Mesenchymal stem cell (in vitro differentiated cells and primary cell): ENCODE measurements around the gene CDK11B.
A peak's percentile ranks its signal among the peaks of the same experiment; 100 is the strongest.

Experiments used
- DNase-seq: peaks from one replicate; pipeline ENCODE4 v3.0.0-alpha.2; 2013
- H2AFZ ChIP-seq: one replicate; pipeline ENCODE4 v1.6.1; 2013; ENCODE audit warnings: low read depth, mild to moderate bottlenecking, control low read depth, inconsistent platforms, low read length, moderate library complexity
- H2AK5ac ChIP-seq: 2 replicates; pipeline ENCODE4 v1.6.1; 2013; ENCODE audit warnings: low read length, moderate library complexity, mild to moderate bottlenecking, inconsistent platforms; ENCODE audit not compliant: severe bottlenecking
- H2BK120ac ChIP-seq: one replicate; pipeline ENCODE4 v1.6.1; 2013; ENCODE audit warnings: low read depth, mild to moderate bottlenecking, inconsistent platforms, low read length, moderate library complexity
- H2BK12ac ChIP-seq, 2 experiments: one replicate each; pipeline ENCODE4 v1.6.1; 2013; ENCODE audit warnings: inconsistent platforms in 2 of 2, low read length in 2 of 2, mild to moderate bottlenecking in 2 of 2, moderate library complexity in 2 of 2, control low read depth in 1 of 2
- H2BK15ac ChIP-seq: one replicate; pipeline ENCODE4 v1.6.1; 2013; ENCODE audit warnings: mild to moderate bottlenecking, low read depth, inconsistent platforms; ENCODE audit not compliant: poor library complexity, severe bottlenecking
- H2BK5ac ChIP-seq: 2 replicates; pipeline ENCODE4 v1.6.1; 2013; ENCODE audit warnings: low read depth, mild to moderate bottlenecking, low read length, control low read depth, inconsistent platforms; ENCODE audit not compliant: poor library complexity, severe bottlenecking
- H3K14ac ChIP-seq, 2 experiments: one replicate each; pipeline ENCODE4 v1.6.1; 2013; ENCODE audit warnings: inconsistent platforms in 2 of 2, low read length in 2 of 2, control low read depth in 1 of 2, mild to moderate bottlenecking in 1 of 2, moderate library complexity in 1 of 2
- H3K18ac ChIP-seq, 2 experiments: one replicate each; pipeline ENCODE4 v1.6.1; 2013; ENCODE audit warnings: inconsistent platforms in 2 of 2, low read length in 2 of 2, control low read depth in 1 of 2, low read depth in 1 of 2, mild to moderate bottlenecking in 1 of 2
- H3K23ac ChIP-seq, 2 experiments: one replicate each; pipeline ENCODE4 v1.6.1; 2013; ENCODE audit warnings: inconsistent platforms in 2 of 2, low read length in 2 of 2, mild to moderate bottlenecking in 2 of 2, moderate library complexity in 2 of 2, control low read depth in 1 of 2
- H3K27ac ChIP-seq: 2 replicates; pipeline ENCODE4 v1.5.1; 2013; ENCODE audit warnings: mild to moderate bottlenecking, moderate library complexity, low read length, control low read depth, inconsistent platforms; ENCODE audit not compliant: poor library complexity, severe bottlenecking
- H3K27me3 ChIP-seq, 2 experiments: 2 replicates each; pipeline versions ENCODE4 v1.6.1 to v1.7.0; 2013; ENCODE audit warnings: low read length in 2 of 2, mild to moderate bottlenecking in 2 of 2, moderate library complexity in 2 of 2, control low read depth in 1 of 2, inconsistent platforms in 1 of 2; ENCODE audit not compliant: control insufficient read depth in 1 of 2, insufficient read depth in 1 of 2
- H3K36me3 ChIP-seq, 2 experiments: 2 replicates each; pipeline versions ENCODE4 v1.6.1 to v1.7.0; 2013; ENCODE audit warnings: low read length in 2 of 2, control low read depth in 1 of 2, inconsistent platforms in 1 of 2, low read depth in 1 of 2, mild to moderate bottlenecking in 1 of 2; ENCODE audit not compliant: insufficient read depth in 2 of 2, control insufficient read depth in 1 of 2
- H3K4ac ChIP-seq, 2 experiments: one replicate each; pipeline ENCODE4 v1.6.1; 2013; ENCODE audit warnings: inconsistent platforms in 2 of 2, low read length in 2 of 2, mild to moderate bottlenecking in 2 of 2, moderate library complexity in 2 of 2, control low read depth in 1 of 2, low read depth in 1 of 2
- H3K4me1 ChIP-seq: 2 replicates; pipeline ENCODE4 v1.6.1; 2013; ENCODE audit warnings: low read depth, low read length, control low read depth; ENCODE audit not compliant: control insufficient read depth, insufficient read depth
- H3K4me2 ChIP-seq: 2 replicates; pipeline ENCODE4 v1.6.1; 2013; ENCODE audit warnings: low read length, mild to moderate bottlenecking, inconsistent platforms; ENCODE audit not compliant: poor library complexity, severe bottlenecking
- H3K4me3 ChIP-seq, 2 experiments: 2 replicates each; pipeline versions ENCODE4 v1.5.1 to v1.7.0; 2013; ENCODE audit warnings: low read length in 2 of 2, mild to moderate bottlenecking in 2 of 2, control low read depth in 1 of 2, low read depth in 1 of 2; ENCODE audit not compliant: insufficient read depth in 1 of 2
- H3K79me1 ChIP-seq: replicated peaks from 2 replicates; pipeline ENCODE4 v1.6.1; 2013; ENCODE audit warnings: mild to moderate bottlenecking, control low read depth, low read length, inconsistent platforms; ENCODE audit not compliant: poor library complexity, severe bottlenecking
- H3K9ac ChIP-seq: 2 replicates; pipeline ENCODE4 v1.7.0; 2013; ENCODE audit warnings: mild to moderate bottlenecking, low read length, moderate library complexity
- H3K9me3 ChIP-seq: 2 replicates; pipeline ENCODE4 v1.7.0; 2013; ENCODE audit warnings: mild to moderate bottlenecking, low read length; ENCODE audit not compliant: control insufficient read depth
- H4K8ac ChIP-seq: one replicate; pipeline ENCODE4 v1.6.1; 2013; ENCODE audit warnings: inconsistent platforms, mild to moderate bottlenecking, low read length, moderate library complexity
- H4K91ac ChIP-seq: one replicate; pipeline ENCODE4 v1.6.1; 2013; ENCODE audit warnings: mild to moderate bottlenecking, low read length, inconsistent platforms
- WGBS: methylation state at CpG from one replicate; pipeline ENCODE4 v1.1.7; 2013; ENCODE audit warnings: mixed read lengths; 5-methylcytosine and 5-hydroxymethylcytosine counted together

CDK11B gene

DNA sequence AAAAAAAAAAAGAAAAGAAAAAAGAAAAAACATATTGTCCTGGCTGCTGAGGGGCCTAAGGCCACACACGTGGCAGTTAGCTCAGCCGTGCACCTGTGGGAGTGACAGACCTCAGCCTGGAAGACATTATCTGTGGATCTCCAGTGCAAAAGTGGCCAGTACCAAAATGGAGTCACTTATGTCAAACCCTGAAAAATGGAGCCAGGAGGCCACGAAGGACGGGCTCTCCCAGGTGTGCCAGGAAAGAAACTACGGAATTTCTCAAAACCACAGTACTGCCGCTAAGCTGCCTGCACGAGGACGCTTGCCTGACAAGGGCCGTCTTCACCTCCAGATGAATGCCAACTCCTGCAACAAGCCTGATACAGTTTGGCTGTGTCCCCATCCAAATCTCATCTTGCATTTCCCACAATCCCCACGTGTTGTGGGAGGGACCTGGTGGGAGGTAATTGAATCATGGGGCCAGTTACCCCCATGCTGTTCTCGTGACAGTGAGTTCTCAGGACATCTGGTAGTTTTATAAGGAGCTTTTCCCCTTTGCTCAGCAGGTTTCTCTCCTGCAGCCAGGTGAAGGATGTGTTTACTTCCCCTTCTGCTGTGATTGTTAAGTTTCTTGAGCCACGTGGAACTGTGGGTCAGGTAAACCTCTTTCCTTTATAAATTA is 48.9 kb downstream of the CDK11B start:
- Histone ChIP-seq H4K91ac (peak overlapping the region; percentile 39), H3K14ac (no peak overlapping the region), H2BK15ac (no peak overlapping the region), H3K18ac (no peak overlapping the region), H3K27ac (no peak overlapping the region), H3K4me1 (peaks cover 16% of the 10 kb centered on the region), H4K8ac (no peak overlapping the region), H3K36me3 (peaks cover 0 to 2% of the 10 kb centered on the region in 2 experiments), H3K27me3 (peaks cover 0 to 2% of the 10 kb centered on the region in 2 experiments), H3K9me3 (no peaks in the 10 kb centered on the region), H3K79me1 (peaks cover 17% of the 10 kb centered on the region), H2BK5ac (no peak overlapping the region), H3K23ac (no peak overlapping the region), H3K4me2 (no peak overlapping the region), H2AFZ (no peak overlapping the region), H2BK12ac (no peak overlapping the region), H3K4me3 (no peak overlapping the region), H2BK120ac (no peak overlapping the region), H3K9ac (no peak overlapping the region), H2AK5ac (no peak overlapping the region), H3K4ac (no peak overlapping the region)
- 72% methylated on average over 11 of the region's 12 CpGs for WGBS
- DNase-seq, result no peak

DNA sequence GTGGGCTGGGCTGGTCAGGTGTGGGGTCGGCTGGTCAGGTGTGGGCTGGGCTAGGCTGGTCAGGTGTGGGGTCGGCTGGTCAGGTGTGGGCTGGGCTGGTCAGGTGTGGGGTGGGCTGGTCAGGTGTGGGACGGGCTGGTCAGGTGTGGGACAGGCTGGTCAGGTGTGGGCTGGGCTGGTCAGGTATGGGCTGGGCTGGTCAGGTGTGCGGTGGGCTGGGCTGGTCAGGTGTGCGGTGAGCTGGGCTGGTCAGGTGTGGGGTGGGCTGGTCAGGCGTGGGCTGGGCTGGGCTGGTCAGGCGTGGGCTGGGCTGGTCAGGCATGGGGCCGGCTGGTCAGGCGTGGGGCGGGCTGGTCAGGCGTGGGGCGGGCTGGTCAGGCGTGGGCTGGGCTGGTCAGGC is 52.6 kb downstream of the CDK11B start:
- Histone ChIP-seq H3K79me1 (peaks cover 6% of the 10 kb centered on the region), H3K9ac (no peak overlapping the region), H4K8ac (no peak overlapping the region), H3K4ac (no peak overlapping the region), H2BK120ac (no peak overlapping the region), H3K4me2 (no peak overlapping the region), H2BK15ac (no peak overlapping the region), H2AFZ (no peak overlapping the region), H3K14ac (no peak overlapping the region), H3K9me3 (no peaks in the 10 kb centered on the region), H4K91ac (no peak overlapping the region), H2BK5ac (no peak overlapping the region), H3K18ac (no peak overlapping the region), H3K23ac (no peak overlapping the region), H3K27me3 (peaks cover 27 to 29% of the 10 kb centered on the region in 2 experiments), H3K4me3 (no peak overlapping the region), H3K27ac (no peak overlapping the region), H3K4me1 (peaks cover 8% of the 10 kb centered on the region), H2AK5ac (no peak overlapping the region), H3K36me3 (peaks cover 0 to 2% of the 10 kb centered on the region in 2 experiments), H2BK12ac (no peak overlapping the region)
- 85% methylated on average over 8 of the region's 13 CpGs for WGBS
- DNase-seq, result no peak

DNA sequence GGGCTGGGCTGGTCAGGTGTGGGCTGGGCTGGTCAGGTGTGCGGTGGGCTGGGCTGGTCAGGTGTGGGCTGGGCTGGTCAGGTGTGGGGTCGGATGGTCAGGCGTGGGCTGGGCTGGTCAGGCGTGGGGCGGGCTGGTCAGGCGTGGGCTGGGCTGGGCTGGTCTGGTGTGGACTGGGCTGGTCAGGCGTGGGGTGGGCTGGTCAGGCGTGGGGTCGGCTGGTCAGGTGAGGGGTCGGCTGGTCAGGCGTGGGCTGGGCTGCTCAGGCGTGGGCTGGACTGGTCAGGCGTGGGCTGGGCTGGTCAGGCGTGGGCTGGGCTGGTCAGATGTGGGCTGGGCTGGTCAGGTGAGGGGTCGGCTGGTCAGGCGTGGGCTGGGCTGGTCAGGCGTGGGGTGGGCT is 53.1 kb downstream of the CDK11B start:
- no peak for DNase-seq
- Histone ChIP-seq H2BK15ac (no peak overlapping the region), H2AK5ac (no peak overlapping the region), H3K23ac (no peak overlapping the region), H4K8ac (no peak overlapping the region), H3K4me2 (no peak overlapping the region), H3K9me3 (no peaks in the 10 kb centered on the region), H3K79me1 (peaks cover 4% of the 10 kb centered on the region), H3K9ac (no peak overlapping the region), H3K4me3 (peak overlapping the region in 1 of 2 experiments; percentile 15), H3K27ac (no peak overlapping the region), H3K14ac (no peak overlapping the region), H2BK5ac (no peak overlapping the region), H3K27me3 (peaks cover 32 to 34% of the 10 kb centered on the region in 2 experiments), H2AFZ (no peak overlapping the region), H2BK120ac (no peak overlapping the region), H4K91ac (peak overlapping the region; percentile 39), H3K36me3 (peaks cover 0 to 2% of the 10 kb centered on the region in 2 experiments), H3K18ac (no peak overlapping the region), H2BK12ac (no peak overlapping the region), H3K4me1 (peaks cover 10% of the 10 kb centered on the region), H3K4ac (no peak overlapping the region)
- WGBS, result 95% methylated on average over 17 of the region's 17 CpGs

DNA sequence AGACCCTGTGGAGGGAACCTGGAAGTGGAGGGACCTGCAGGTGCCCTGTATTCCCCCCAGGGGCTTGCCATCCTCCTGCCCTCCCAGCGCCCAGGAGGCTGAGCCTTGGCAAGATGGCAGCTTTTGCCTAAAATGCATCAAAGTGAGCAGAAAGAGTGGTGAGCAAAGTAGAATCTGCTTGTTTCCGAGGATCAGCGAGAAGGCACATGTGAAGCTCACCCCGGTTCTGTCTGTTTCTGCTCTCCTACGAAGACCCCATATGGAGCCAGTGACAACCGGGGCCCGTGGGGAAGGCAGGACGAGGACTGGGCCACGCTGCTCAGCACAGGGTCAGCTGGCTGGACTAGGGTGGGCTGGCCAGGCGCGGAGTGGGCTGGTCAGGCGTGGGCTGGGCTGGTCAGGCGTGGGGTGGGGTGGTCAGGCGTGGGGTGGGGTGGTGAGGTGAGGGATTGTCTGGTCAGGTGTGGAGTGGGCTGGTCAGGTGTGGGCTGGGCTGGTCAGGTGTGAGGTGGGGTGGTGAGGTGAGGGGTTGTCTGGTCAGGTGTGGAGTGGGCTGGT is 53.7 kb downstream of the CDK11B start:
- Histone ChIP-seq H3K79me1 (peaks cover 2% of the 10 kb centered on the region), H3K4me1 (peaks cover 15% of the 10 kb centered on the region), H3K36me3 (peaks cover 0 to 2% of the 10 kb centered on the region in 2 experiments), H3K23ac (no peak overlapping the region), H3K9me3 (no peaks in the 10 kb centered on the region), H4K8ac (no peak overlapping the region), H3K9ac (no peak overlapping the region), H3K4ac (no peak overlapping the region), H3K14ac (no peak overlapping the region), H2BK15ac (no peak overlapping the region), H3K27ac (no peak overlapping the region), H2BK120ac (no peak overlapping the region), H3K4me3 (no peak overlapping the region), H4K91ac (no peak overlapping the region), H2AK5ac (no peak overlapping the region), H2BK5ac (no peak overlapping the region), H3K4me2 (no peak overlapping the region), H2AFZ (no peak overlapping the region), H2BK12ac (no peak overlapping the region), H3K27me3 (peaks cover 37 to 39% of the 10 kb centered on the region in 2 experiments), H3K18ac (no peak overlapping the region)
- WGBS, result 86% methylated on average over 14 of the region's 14 CpGs
- DNase-seq, result no peak
